ENCODE results near the gene RCBTB2. TPM values are rescaled to one million over a fixed set of nuclear protein-coding genes. Genes with fewer than 3 reads are reported as not detected.

The RCBTB2 gene
- total and polyA plus RNA-seq, 2 donors (not counting 3 experiments of a cell fraction or from before 2014, with no cell fraction given), result 10.7 to 12.6 TPM

GRCh38 chr13:48561466-48562235 lies 28.8 kb upstream of the RCBTB2 start:
- FAIRE-seq (no peak), DNase-seq (ENCODE audit: low read depth, low spot score) (no peak)
- dilution Hi-C loops (cut with MboI; ENCODE audit: extremely low pct_ligation_motif_present, low sequenced_read_pairs), result no loop called here
- no TSS peak for BruUV-seq (replicated peaks)
- no peaks in the 10 kb centered on the region for H3K9me3 ChIP-seq (replicated peaks; ENCODE audit: control insufficient read depth, insufficient read depth, low read length)
- H3K79me2 ChIP-seq (ENCODE audit: control insufficient read depth, insufficient read depth, low read length), result no peaks in the 10 kb centered on the region
- H3K9ac ChIP-seq (replicated peaks; ENCODE audit: extremely low read depth, insufficient read depth, low read length), result no peak overlapping the region
- no peaks in the 10 kb centered on the region for H3K36me3 ChIP-seq (ENCODE audit: control insufficient read depth in 2 of 2, extremely low read depth in 1 of 2, insufficient read depth in 2 of 2, low read length in 2 of 2)
- no peaks in the 10 kb centered on the region for H3K9me1 ChIP-seq (replicated peaks; ENCODE audit: control insufficient read depth, extremely low read depth, insufficient read depth, low read length)
- no peaks in the 10 kb centered on the region for H3K27me3 ChIP-seq (ENCODE audit: control insufficient read depth in 2 of 2, insufficient read depth in 2 of 2, low read length in 2 of 2)
- no peak overlapping the region for H3K27ac ChIP-seq (ENCODE audit: insufficient read depth, low read depth, low read length)
- no peak overlapping the region for H3K4me2 ChIP-seq (ENCODE audit: insufficient read depth, low read length)
- intact Hi-C loops (cut with micrococcal nuclease), result no loop called here
- H2AFZ ChIP-seq (ENCODE audit: low read depth, low read length), result no peak overlapping the region
- H3K4me1 ChIP-seq (ENCODE audit: control insufficient read depth, extremely low read depth, insufficient read depth, low read length), result peaks cover 9% of the 10 kb centered on the region
- POLR2A ChIA-PET, result no interaction called here
- TF ChIP-seq MAX (IDR thresholded peaks at IDR 0.05; ENCODE audit: insufficient read depth, insufficient read length), result no peak
- TF ChIP-seq CTCF (IDR thresholded peaks at IDR 0.05; ENCODE audit: extremely low read depth in 1 of 2, insufficient read depth in 1 of 2, low read depth in 1 of 2, low read length in 2 of 2), result no peak
- no peak for TF ChIP-seq JUN (IDR thresholded peaks at IDR 0.05; ENCODE audit: borderline replicate concordance, insufficient read depth, insufficient read length, low read depth)
- no peak for TF ChIP-seq FOS (IDR thresholded peaks at IDR 0.05; ENCODE audit: borderline replicate concordance, insufficient read depth, low read length)
- TF ChIP-seq POLR2AphosphoS5 (IDR thresholded peaks at IDR 0.05; ENCODE audit: insufficient read depth, low read depth, low read length), result no peak
- TF ChIP-seq GATA2 (IDR thresholded peaks at IDR 0.05; ENCODE audit: insufficient read depth, insufficient read length, low read depth, low read length), result no peak
- no peak for TF ChIP-seq MYC (IDR thresholded peaks at IDR 0.05; ENCODE audit: low read depth, low read length)
- TF ChIP-seq EZH2 (IDR thresholded peaks at IDR 0.05; ENCODE audit: borderline replicate concordance, low read depth, low read length, severe bottlenecking), result no peak
- TF ChIP-seq POLR2A (IDR thresholded peaks at IDR 0.05; ENCODE audit: low read depth, low read length), result no peak
- H3K4me3 ChIP-seq (replicated peaks in 1 of 3; ENCODE audit: insufficient read depth in 1 of 3, low read depth in 1 of 3, low read length in 3 of 3), result no peak overlapping the region
- H4K20me1 ChIP-seq (replicated peaks; ENCODE audit: control insufficient read depth, extremely low read depth, insufficient read depth, low read length), result no peaks in the 10 kb centered on the region
- CTCF ChIA-PET, result interaction anchor here (1.7 kb wide), 1 partner anchor 19 kb away, joined by 8 read pairs; no protein-coding TSS in a partner anchor

Data from endothelial cell of umbilical vein (primary cell).